Naive thymus-derived CD8-positive, alpha-beta T cell (primary cell): ENCODE measurements around the gene KRTAP10-1. TPM values are rescaled to one million over a fixed set of nuclear protein-coding genes. Genes with fewer than 3 reads are reported as not detected.

Source experiments
- ATAC-seq, 2 donors: fragments of 150-1000 bp; cut with Tn5 transposase in 1 of 2; sonication (Bioruptor Pico), chemical (Tn5 transposase) in 1 of 2; 1 replicate in 1 of 2; 2 replicates in 1 of 2; pipeline ENCODE4 v1.10.0; 2021; ENCODE audit warnings: mild to moderate bottlenecking in 2 of 2, moderate library complexity in 2 of 2
- POLR2A ChIA-PET: fragments of 350-600 bp; sonication (Branson Sonifier 250); formaldehyde crosslinking; loops from one replicate; lab custom pipeline; 2021; ENCODE audit warnings: antibody characterized with exemption; lab: Charles Lee
- DNase-seq, 10 donors: peaks; one replicate each; pipeline versions ENCODE4 v3.0.0 to v3.0.0-alpha.2; 2020 to 2022
- H3K27ac Mint-ChIP-seq, 10 donors: one replicate each; pipeline ENCODE4 v1.8.0; 2020 to 2022; ENCODE audit warnings: mild to moderate bottlenecking in 10 of 10, mixed read lengths in 10 of 10, moderate library complexity in 4 of 10, inconsistent platforms in 1 of 10
- H3K27me3 Mint-ChIP-seq, 5 donors: one replicate each; pipeline ENCODE4 v1.8.0; 2021 to 2022; ENCODE audit warnings: mixed read lengths in 5 of 5
- H3K36me3 Mint-ChIP-seq, 3 donors: one replicate each; pipeline ENCODE4 v1.8.0; 2020 to 2022; ENCODE audit warnings: mixed read lengths in 3 of 3, mild to moderate bottlenecking in 2 of 3, inconsistent platforms in 1 of 3
- H3K4me1 Mint-ChIP-seq, 4 donors: one replicate each; pipeline ENCODE4 v1.8.0; 2021 to 2022; ENCODE audit warnings: mixed read lengths in 4 of 4
- H3K4me3 Mint-ChIP-seq, 10 donors: one replicate each; pipeline ENCODE4 v1.8.0; 2020 to 2022; ENCODE audit warnings: mild to moderate bottlenecking in 10 of 10, mixed read lengths in 10 of 10, moderate library complexity in 6 of 10, inconsistent platforms in 1 of 10
- H3K9me3 Mint-ChIP-seq, 9 donors: one replicate each; pipeline ENCODE4 v1.8.0; 2020 to 2022; ENCODE audit warnings: mixed read lengths in 9 of 9, mild to moderate bottlenecking in 3 of 9, inconsistent platforms in 1 of 9, moderate library complexity in 1 of 9
- polyA plus RNA-seq, 3 donors: library from polyadenylated mRNA; unstranded; fragments of 300-500 nt; fragmentation: Illumina TruSeq; gene quantifications; one replicate each; pipeline ENCODE4 v1.2.3, GENCODE V29; 2021
- total RNA-seq, 8 experiments: library from RNA in 2 of 8; stranded (reverse) in 2 of 8; gene quantifications; one replicate each; pipeline ENCODE4 v1.2.3 and lab custom pipeline; 2021 to 2026

The KRTAP10-1 gene
- total and polyA plus RNA-seq, 5 experiments from 2014 or later = not detected

GRCh38 chr21:44490816-44491215 lies 49.2 kb downstream of the KRTAP10-1 start:
- Mint-ChIP-seq H3K27ac (no peak overlapping the region), H3K4me1 (peaks cover 3 to 7% (median 6%) of the 10 kb centered on the region in 4 donors), H3K4me3 (no peak overlapping the region), H3K27me3 (peaks cover 4 to 16% (median 6%) of the 10 kb centered on the region in 5 donors), H3K36me3 (peaks cover 0 to 15% (median 8%) of the 10 kb centered on the region in 3 donors), H3K9me3 (peaks cover 0 to 16% (median 8%) of the 10 kb centered on the region in 9 donors)
- DNase-seq = peak in 1 of 10 donors; percentile 37
- POLR2A ChIA-PET = no interaction called here
- ATAC-seq = no peak

GRCh38 chr21:44490405-44490804 lies 49.6 kb downstream of the KRTAP10-1 start:
- Mint-ChIP-seq H3K4me3 (no peak overlapping the region), H3K27me3 (peaks cover 4 to 16% (median 6%) of the 10 kb centered on the region in 5 donors), H3K4me1 (peaks cover 3 to 11% (median 7%) of the 10 kb centered on the region in 4 donors), H3K27ac (no peak overlapping the region), H3K36me3 (peaks cover 0 to 15% (median 8%) of the 10 kb centered on the region in 3 donors), H3K9me3 (peaks cover 0 to 16% (median 8%) of the 10 kb centered on the region in 9 donors)
- POLR2A ChIA-PET = no interaction called here
- DNase-seq = no peak
- no peak for ATAC-seq

- peaks cover 0 to 15% (median 8%) of the 10 kb centered on the region in 3 donors for H3K36me3 Mint-ChIP-seq
- H3K4me1 Mint-ChIP-seq = peaks cover 3 to 15% (median 9%) of the 10 kb centered on the region in 4 donors
- ATAC-seq = no peak
- no peak overlapping the region for H3K4me3 Mint-ChIP-seq
- POLR2A ChIA-PET = no interaction called here
- peaks cover 0 to 16% (median 8%) of the 10 kb centered on the region in 9 donors for H3K9me3 Mint-ChIP-seq
- H3K27ac Mint-ChIP-seq = no peak overlapping the region
- DNase-seq = no peak
- peaks cover 2 to 16% (median 5%) of the 10 kb centered on the region in 5 donors for H3K27me3 Mint-ChIP-seq
These were observed 50.0 kb downstream of the KRTAP10-1 start for GRCh38 chr21:44489962-44490361.

Other genes with a start within 250 kb of the KRTAP10-1 start
- 100 to 1,000 TPM; 115 to 125 TPM for gene PFKL, start 240.1 kb downstream of the KRTAP10-1 start, total RNA-seq
- 10 to 100 TPM; 63.2 to 79.5 (median 63.9) TPM for gene PFKL, start 240.1 kb downstream of the KRTAP10-1 start, polyA plus RNA-seq
- 10 to 100 TPM; 59.0 to 60.2 TPM for gene CFAP410, start 200.8 kb downstream of the KRTAP10-1 start, total RNA-seq
- gene CFAP410, start 200.8 kb downstream of the KRTAP10-1 start, polyA plus RNA-seq = 10 to 100 TPM; 23.2 to 40.6 (median 29.1) TPM
- under 1 TPM; 0.31 to 0.58 TPM for gene TRPM2, start 186.6 kb downstream of the KRTAP10-1 start, total RNA-seq
- 1 to 10 TPM in 1 of 3 donors, under 1 TPM in 2; 0.20 to 1.2 (median 0.37) TPM for gene TRPM2, start 186.6 kb downstream of the KRTAP10-1 start, polyA plus RNA-seq
- gene LRRC3, start 84.7 kb downstream of the KRTAP10-1 start, total RNA-seq = under 1 TPM; 0.88 to 0.91 TPM
- under 1 TPM; 0.06 to 0.32 (median 0.08) TPM for gene LRRC3, start 84.7 kb downstream of the KRTAP10-1 start, polyA plus RNA-seq
- not detected for gene KRTAP10-2, start 11.3 kb upstream of the KRTAP10-1 start, total RNA-seq
- not detected for gene KRTAP10-2, start 11.3 kb upstream of the KRTAP10-1 start, polyA plus RNA-seq
- gene KRTAP10-3, start 18.6 kb upstream of the KRTAP10-1 start, total RNA-seq = not detected
- not detected for gene KRTAP10-3, start 18.6 kb upstream of the KRTAP10-1 start, polyA plus RNA-seq
- not detected for gene KRTAP10-4, start 33.5 kb upstream of the KRTAP10-1 start, total RNA-seq
- not detected for gene KRTAP10-4, start 33.5 kb upstream of the KRTAP10-1 start, polyA plus RNA-seq
- not detected for gene KRTAP10-5, start 40.4 kb upstream of the KRTAP10-1 start, total RNA-seq
- not detected for gene KRTAP10-5, start 40.4 kb upstream of the KRTAP10-1 start, polyA plus RNA-seq
- not detected for gene KRTAP10-6, start 52.3 kb upstream of the KRTAP10-1 start, total RNA-seq
- not detected for gene KRTAP10-6, start 52.3 kb upstream of the KRTAP10-1 start, polyA plus RNA-seq
- not detected for gene KRTAP10-7, start 60.4 kb upstream of the KRTAP10-1 start, total RNA-seq
- gene KRTAP10-7, start 60.4 kb upstream of the KRTAP10-1 start, polyA plus RNA-seq = not detected
- gene KRTAP10-8, start 71.9 kb upstream of the KRTAP10-1 start, total RNA-seq = not detected
- not detected for gene KRTAP10-8, start 71.9 kb upstream of the KRTAP10-1 start, polyA plus RNA-seq
- gene KRTAP10-9, start 86.9 kb upstream of the KRTAP10-1 start, total RNA-seq = not detected
- not detected for gene KRTAP10-9, start 86.9 kb upstream of the KRTAP10-1 start, polyA plus RNA-seq
- not detected for gene KRTAP10-10, start 97.2 kb upstream of the KRTAP10-1 start, total RNA-seq
- gene KRTAP10-10, start 97.2 kb upstream of the KRTAP10-1 start, polyA plus RNA-seq = not detected
- not detected for gene KRTAP10-11, start 106.2 kb upstream of the KRTAP10-1 start, total RNA-seq
- gene KRTAP10-11, start 106.2 kb upstream of the KRTAP10-1 start, polyA plus RNA-seq = not detected
- not detected for gene KRTAP12-4, start 114.5 kb upstream of the KRTAP10-1 start, total RNA-seq
- not detected for gene KRTAP12-4, start 114.5 kb upstream of the KRTAP10-1 start, polyA plus RNA-seq
- gene KRTAP12-3, start 117.7 kb upstream of the KRTAP10-1 start, total RNA-seq = not detected
- not detected for gene KRTAP12-3, start 117.7 kb upstream of the KRTAP10-1 start, polyA plus RNA-seq
- not detected for gene KRTAP12-2, start 126.7 kb upstream of the KRTAP10-1 start, total RNA-seq
- gene KRTAP12-2, start 126.7 kb upstream of the KRTAP10-1 start, polyA plus RNA-seq = not detected
- not detected for gene KRTAP12-1, start 142.0 kb upstream of the KRTAP10-1 start, total RNA-seq
- not detected for gene KRTAP12-1, start 142.0 kb upstream of the KRTAP10-1 start, polyA plus RNA-seq
- gene KRTAP10-12, start 157.0 kb upstream of the KRTAP10-1 start, total RNA-seq = not detected
- not detected for gene KRTAP10-12, start 157.0 kb upstream of the KRTAP10-1 start, polyA plus RNA-seq
- not detected for gene TSPEAR, start 171.4 kb upstream of the KRTAP10-1 start, total RNA-seq
- gene TSPEAR, start 171.4 kb upstream of the KRTAP10-1 start, polyA plus RNA-seq = under 1 TPM in 1 of 3 donors, not detected in 2; 0.07 TPM